ENCODE measurements around the gene LYSMD2.
"Not testable (repeated sequence)": the region's sequence is repeated elsewhere in the genome, so short reads cannot be mapped to it uniquely, and the experiment has no call there.

- TF ChIP-seq EP300 (conservative IDR thresholded peaks at IDR 0.05; ENCODE audit: poor library complexity, severe bottlenecking); MXI1 (conservative IDR thresholded peaks at IDR 0.05; ENCODE audit: poor library complexity, severe bottlenecking); CTCF (IDR thresholded peaks at IDR 0.05; ENCODE audit: poor library complexity, severe bottlenecking); POLR2AphosphoS5 (IDR thresholded peaks at IDR 0.05); TAF1 (IDR thresholded peaks at IDR 0.05; ENCODE audit: low read depth); RAD21 (conservative IDR thresholded peaks at IDR 0.05); EZH2 (IDR thresholded peaks at IDR 0.05; ENCODE audit: borderline replicate concordance, insufficient read depth, low read length, poor library complexity, severe bottlenecking); REST (IDR thresholded peaks at IDR 0.05; ENCODE audit: borderline replicate concordance): not testable (repeated sequence)
Observed at GRCh38 chr15:51787130-51787529, 49.7 kb upstream of the LYSMD2 start.
